HL-60 (cell line): Measurements from ENCODE around the gene BCAR3.

Source experiments
- CTCF ChIP-seq: IDR thresholded peaks from one replicate; pipeline ENCODE4 v1.5.1; 2011; ENCODE audit warnings: low read length, control low read depth, inconsistent platforms; ENCODE audit not compliant: insufficient read depth
- GABPA ChIP-seq: IDR thresholded peaks from 2 replicates; pipeline ENCODE4 v1.6.1; 2012; ENCODE audit warnings: low read depth
- POLR2AphosphoS5 ChIP-seq: IDR thresholded peaks from 2 replicates; pipeline ENCODE4 v1.6.1; 2012; ENCODE audit warnings: low read depth
- REST ChIP-seq: IDR thresholded peaks from 2 replicates; pipeline ENCODE4 v1.6.1; 2012; ENCODE audit warnings: low read depth; ENCODE audit not compliant: insufficient replicate concordance

GRCh38 chr1:93525431-93525830 lies 156.2 kb downstream of the BCAR3 start:
- TF ChIP-seq CTCF (no peak), POLR2AphosphoS5 (no peak), REST (no peak), GABPA (no peak)
